HTR-8/SVneo (cell line): ENCODE results near the gene SLC2A9.
"Not testable (repeated sequence)": the region's sequence is repeated elsewhere in the genome, so short reads cannot be mapped to it uniquely, and the experiment has no call there.

Source experiments
- DNase-seq: peaks from one replicate; pipeline ENCODE4 v3.0.0; 2011; ENCODE audit warnings: low spot score, mixed read lengths; ENCODE audit not compliant: insufficient read length
- FAIRE-seq: peaks from 2 replicates; lab custom pipeline; 2011; peaks lifted over from hg19 to GRCh38; lab: Jason Lieb, UNC

Gene SLC2A9

GRCh38 chr4:9903317-9903716 is 118.0 kb downstream of the SLC2A9 start:
- FAIRE-seq (no peak), DNase-seq (no peak)

GRCh38 chr4:9901257-9901656 is 120.0 kb downstream of the SLC2A9 start:
- no peak for FAIRE-seq

GRCh38 chr4:9900633-9901032 is 120.7 kb downstream of the SLC2A9 start:
- not testable (repeated sequence) for FAIRE-seq, DNase-seq

More at GRCh38 chr4:9901257-9901656, 120.0 kb downstream of the SLC2A9 start:
- no peak for DNase-seq

GRCh38 chr4:9899306-9900055 is 121.8 kb downstream of the SLC2A9 start:
- FAIRE-seq, result no peak
- no peak for DNase-seq

GRCh38 chr4:9898596-9899305 is 122.5 kb downstream of the SLC2A9 start:
- FAIRE-seq, result no peak
- DNase-seq, result peak; percentile 27

- no peak for FAIRE-seq
- no peak for DNase-seq
Measured at GRCh38 chr4:9895333-9895705, 126.0 kb downstream of the SLC2A9 start.

GRCh38 chr4:9894644-9895332 is 126.5 kb downstream of the SLC2A9 start:
- DNase-seq (no peak), FAIRE-seq (no peak)

- DNase-seq, result no peak
Measured at GRCh38 chr4:9893329-9894108, 127.8 kb downstream of the SLC2A9 start.

GRCh38 chr4:9891740-9892139 is 129.6 kb downstream of the SLC2A9 start:
- FAIRE-seq, result no peak
- DNase-seq, result no peak

More at GRCh38 chr4:9893329-9894108, 127.8 kb downstream of the SLC2A9 start:
- FAIRE-seq, result no peak

- FAIRE-seq (no peak), DNase-seq (no peak)
Measured at GRCh38 chr4:9891056-9891455, 130.2 kb downstream of the SLC2A9 start.

GRCh38 chr4:9889306-9889705 is 132.0 kb downstream of the SLC2A9 start:
- FAIRE-seq, result no peak

GRCh38 chr4:9885958-9886357 is 135.3 kb downstream of the SLC2A9 start:
- no peak for FAIRE-seq

More at GRCh38 chr4:9889306-9889705, 132.0 kb downstream of the SLC2A9 start:
- DNase-seq, result no peak

GRCh38 chr4:9880406-9881197 is 140.7 kb downstream of the SLC2A9 start:
- FAIRE-seq, result no peak

More at GRCh38 chr4:9885958-9886357, 135.3 kb downstream of the SLC2A9 start:
- DNase-seq, result no peak

GRCh38 chr4:9877123-9877522 is 144.2 kb downstream of the SLC2A9 start:
- DNase-seq (no peak), FAIRE-seq (no peak)

More at GRCh38 chr4:9880406-9881197, 140.7 kb downstream of the SLC2A9 start:
- DNase-seq, result no peak

- FAIRE-seq, result no peak
Measured at GRCh38 chr4:9875516-9875915, 145.8 kb downstream of the SLC2A9 start.

GRCh38 chr4:9874385-9874784 is 146.9 kb downstream of the SLC2A9 start:
- DNase-seq, result no peak
- FAIRE-seq, result no peak

More at GRCh38 chr4:9875516-9875915, 145.8 kb downstream of the SLC2A9 start:
- DNase-seq, result no peak

GRCh38 chr4:9870165-9870790 is 151.0 kb downstream of the SLC2A9 start:
- DNase-seq, result no peak

GRCh38 chr4:9867751-9868425 is 153.4 kb downstream of the SLC2A9 start:
- DNase-seq (no peak), FAIRE-seq (no peak)

More at GRCh38 chr4:9870165-9870790, 151.0 kb downstream of the SLC2A9 start:
- no peak for FAIRE-seq
